PC-3 (cell line): Measurements from ENCODE around the gene AMPD3.

Experiments
- EZH2 ChIP-seq: fragments of 300-600 bp; sonication (generic); IDR thresholded peaks from one replicate; pipeline ENCODE4 v1.6.1; 2017; ENCODE audit warnings: antibody characterized with exemption, mild to moderate bottlenecking, low read length; ENCODE audit not compliant: unreplicated experiment
- EZH2phosphoT487 ChIP-seq: fragments of 300-600 bp; sonication (generic); IDR thresholded peaks from 2 replicates; pipeline ENCODE4 v1.6.1; 2018; ENCODE audit warnings: mild to moderate bottlenecking, antibody characterized with exemption, low read length, borderline replicate concordance
- TF ChIP-seq, protein P1 (sequence below): fragments of 300-600 bp; sonication (generic); conservative IDR thresholded peaks from 2 replicates; pipeline ENCODE4 v1.5.1; 2017; ENCODE audit warnings: antibody characterized with exemption, low read depth, mild to moderate bottlenecking, low read length

- TF ChIP-seq, protein P1, sequence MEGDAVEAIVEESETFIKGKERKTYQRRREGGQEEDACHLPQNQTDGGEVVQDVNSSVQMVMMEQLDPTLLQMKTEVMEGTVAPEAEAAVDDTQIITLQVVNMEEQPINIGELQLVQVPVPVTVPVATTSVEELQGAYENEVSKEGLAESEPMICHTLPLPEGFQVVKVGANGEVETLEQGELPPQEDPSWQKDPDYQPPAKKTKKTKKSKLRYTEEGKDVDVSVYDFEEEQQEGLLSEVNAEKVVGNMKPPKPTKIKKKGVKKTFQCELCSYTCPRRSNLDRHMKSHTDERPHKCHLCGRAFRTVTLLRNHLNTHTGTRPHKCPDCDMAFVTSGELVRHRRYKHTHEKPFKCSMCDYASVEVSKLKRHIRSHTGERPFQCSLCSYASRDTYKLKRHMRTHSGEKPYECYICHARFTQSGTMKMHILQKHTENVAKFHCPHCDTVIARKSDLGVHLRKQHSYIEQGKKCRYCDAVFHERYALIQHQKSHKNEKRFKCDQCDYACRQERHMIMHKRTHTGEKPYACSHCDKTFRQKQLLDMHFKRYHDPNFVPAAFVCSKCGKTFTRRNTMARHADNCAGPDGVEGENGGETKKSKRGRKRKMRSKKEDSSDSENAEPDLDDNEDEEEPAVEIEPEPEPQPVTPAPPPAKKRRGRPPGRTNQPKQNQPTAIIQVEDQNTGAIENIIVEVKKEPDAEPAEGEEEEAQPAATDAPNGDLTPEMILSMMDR: no peak
- TF ChIP-seq EZH2 (no peak), EZH2phosphoT487 (no peak)
These were observed 47.0 kb upstream of the AMPD3 start for GRCh38 chr11:10407749-10408685.
